K562 (cell line): ENCODE data around the gene FSCN2.

Experiments
- FOS ChIP-seq: IDR thresholded peaks from 3 replicates; pipeline ENCODE4 v1.6.1; 2011; ENCODE audit not compliant: insufficient read length; ENCODE audit errors: extremely low read depth
- HDAC6 ChIP-seq: IDR thresholded peaks from 2 replicates; pipeline ENCODE4 v1.6.1; 2012; ENCODE audit warnings: low read depth, mild to moderate bottlenecking, control low read depth, inconsistent platforms, low read length, moderate library complexity
- MAFK ChIP-seq: IDR thresholded peaks from 2 replicates; pipeline ENCODE4 v1.6.1; 2011; ENCODE audit warnings: low read length, improper control_type of control experiment
- NFE2L1 ChIP-seq: fragments of 450-650 bp; IDR thresholded peaks from 2 replicates; pipeline ENCODE4 v1.6.1; 2016; ENCODE audit warnings: missing genetic modification characterization, low read depth, mild to moderate bottlenecking, missing compliant biosample characterization, moderate library complexity, borderline replicate concordance
- PHB2 ChIP-seq: fragments of 450-650 bp; IDR thresholded peaks from 2 replicates; pipeline ENCODE4 v1.6.1; 2017; ENCODE audit warnings: low read depth
- POLR2A ChIP-seq: fragments of 450-650 bp; conservative IDR thresholded peaks from 2 replicates; pipeline ENCODE4 v1.6.1; 2016
- SMARCB1 ChIP-seq: IDR thresholded peaks from 2 replicates; pipeline ENCODE4 v1.6.1; 2011; ENCODE audit warnings: improper control_type of control experiment, low read depth; ENCODE audit not compliant: insufficient read length
- TEAD4 ChIP-seq, 2 experiments: sonication (generic) in 1 of 2; formaldehyde crosslinking in 1 of 2; IDR thresholded peaks; 2 replicates each; pipeline versions ENCODE4 v1.6.1 to v1.8.0; 2012 to 2022; ENCODE audit warnings: borderline replicate concordance in 1 of 2, inconsistent platforms in 1 of 2, low read length in 1 of 2, mild to moderate bottlenecking in 1 of 2, missing genetic modification reagents in 1 of 2
- ZBTB1 ChIP-seq: sonication (generic); formaldehyde crosslinking; IDR thresholded peaks from 2 replicates; pipeline ENCODE4 v1.8.1; 2023; ENCODE audit warnings: missing genetic modification reagents, low read depth, mild to moderate bottlenecking, borderline replicate concordance
- ZNF184 ChIP-seq: sonication (generic); formaldehyde crosslinking; IDR thresholded peaks from 2 replicates; pipeline ENCODE4 v1.5.0; 2020; ENCODE audit warnings: missing genetic modification reagents
- ZNF253 ChIP-seq: fragments of 250-450 bp; sonication (Bioruptor Pico); conservative IDR thresholded peaks from 2 replicates; pipeline ENCODE4 v1.6.1; 2021; ENCODE audit warnings: mild to moderate bottlenecking
- ZNF444 ChIP-seq: fragments of 250-450 bp; sonication (Bioruptor Pico); IDR thresholded peaks from 2 replicates; pipeline ENCODE4 v1.4.0; 2020; ENCODE audit warnings: mild to moderate bottlenecking, moderate library complexity
- TF ChIP-seq, protein P1 (sequence below), 3 experiments: IDR thresholded peaks in 2 of 3; conservative IDR thresholded peaks in 1 of 3; 2 replicates each; pipeline ENCODE4 v1.5.1; 2011 to 2012; ENCODE audit warnings: low read length in 3 of 3, mild to moderate bottlenecking in 3 of 3, control low read depth in 2 of 3, improper control_type of control experiment in 1 of 3, inconsistent platforms in 1 of 3, low read depth in 1 of 3, mixed read lengths in 1 of 3, moderate library complexity in 1 of 3; ENCODE audit not compliant: insufficient read depth in 2 of 3

DNA sequence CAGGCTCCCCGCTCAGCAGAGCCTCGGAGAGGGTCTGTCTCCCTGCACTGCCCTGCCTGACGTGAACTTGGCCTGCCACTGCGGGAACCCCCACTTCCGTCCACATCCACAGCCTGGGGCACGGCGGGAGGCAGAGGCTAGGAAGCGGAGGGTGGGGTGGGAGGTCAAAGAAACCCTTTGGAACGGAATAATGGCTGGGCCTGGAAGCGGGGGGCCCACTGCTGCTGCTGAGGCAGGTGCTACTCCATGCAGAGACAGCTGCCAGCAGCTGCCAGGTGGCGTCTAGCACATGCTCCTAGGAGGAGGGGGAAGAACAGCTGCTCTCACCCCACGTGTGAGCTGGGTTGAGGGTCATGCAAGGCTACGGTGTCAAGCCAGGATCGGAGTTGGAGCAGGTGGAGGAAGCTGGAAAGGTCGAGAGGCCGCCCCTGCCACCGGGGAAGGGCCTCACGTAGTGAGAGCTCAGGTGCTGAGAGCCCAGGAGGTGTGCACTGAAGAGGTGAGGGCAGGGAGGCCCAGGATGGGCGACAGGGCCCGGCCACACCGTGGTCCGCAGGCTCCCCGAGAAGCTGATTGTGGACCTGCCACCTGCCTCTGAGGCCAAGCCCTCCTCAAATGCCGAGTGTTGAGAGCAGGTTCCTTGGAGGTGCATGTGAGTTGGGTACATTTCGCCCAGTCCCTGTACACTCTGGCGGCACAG lies 9.8 kb downstream of the FSCN2 start:
- TF ChIP-seq ZNF184 (CRISPR knock-in tag) (no peak), HDAC6 (no peak), POLR2A (peak; percentile 29; the same call in 1 of the 2 replicates), PHB2 (no peak), ZNF444 (CRISPR knock-in tag) (no peak), ZBTB1 (CRISPR knock-in tag) (no peak), FOS (no peak), NFE2L1 (no peak), MAFK (no peak), TEAD4 (IDR thresholded peaks at IDR 0.05; ENCODE audit: low read length) (no peak), TEAD4 (CRISPR knock-in tag; IDR thresholded peaks at IDR 0.05; ENCODE audit: borderline replicate concordance) (no peak), SMARCB1 (no peak), ZNF253 (no peak)
- TF ChIP-seq, protein P1, sequence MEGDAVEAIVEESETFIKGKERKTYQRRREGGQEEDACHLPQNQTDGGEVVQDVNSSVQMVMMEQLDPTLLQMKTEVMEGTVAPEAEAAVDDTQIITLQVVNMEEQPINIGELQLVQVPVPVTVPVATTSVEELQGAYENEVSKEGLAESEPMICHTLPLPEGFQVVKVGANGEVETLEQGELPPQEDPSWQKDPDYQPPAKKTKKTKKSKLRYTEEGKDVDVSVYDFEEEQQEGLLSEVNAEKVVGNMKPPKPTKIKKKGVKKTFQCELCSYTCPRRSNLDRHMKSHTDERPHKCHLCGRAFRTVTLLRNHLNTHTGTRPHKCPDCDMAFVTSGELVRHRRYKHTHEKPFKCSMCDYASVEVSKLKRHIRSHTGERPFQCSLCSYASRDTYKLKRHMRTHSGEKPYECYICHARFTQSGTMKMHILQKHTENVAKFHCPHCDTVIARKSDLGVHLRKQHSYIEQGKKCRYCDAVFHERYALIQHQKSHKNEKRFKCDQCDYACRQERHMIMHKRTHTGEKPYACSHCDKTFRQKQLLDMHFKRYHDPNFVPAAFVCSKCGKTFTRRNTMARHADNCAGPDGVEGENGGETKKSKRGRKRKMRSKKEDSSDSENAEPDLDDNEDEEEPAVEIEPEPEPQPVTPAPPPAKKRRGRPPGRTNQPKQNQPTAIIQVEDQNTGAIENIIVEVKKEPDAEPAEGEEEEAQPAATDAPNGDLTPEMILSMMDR (IDR thresholded peaks at IDR 0.05 in 2 of 3, conservative IDR thresholded peaks at IDR 0.05 in 1 of 3; ENCODE audit: insufficient read depth in 2 of 3, low read depth in 1 of 3, low read length in 3 of 3) = no peak
